Activated naive CD8-positive, alpha-beta T cell treated with anti-CD3 and anti-CD28 coated beads for 36 hours (primary cell): ENCODE measurements around the gene NDST4. TPM values are rescaled to one million over a fixed set of nuclear protein-coding genes. Genes with fewer than 3 reads are reported as not detected.

Experiments used
- DNase-seq: peaks from one replicate; pipeline ENCODE4 v3.0.0; 2021
- H3K27ac Mint-ChIP-seq: one replicate; pipeline ENCODE4 v1.8.0; 2022; ENCODE audit warnings: mild to moderate bottlenecking, moderate library complexity, mixed read lengths
- H3K27me3 Mint-ChIP-seq: one replicate; pipeline ENCODE4 v1.8.0; 2022; ENCODE audit warnings: mild to moderate bottlenecking, mixed read lengths
- H3K36me3 Mint-ChIP-seq: one replicate; pipeline ENCODE4 v1.8.0; 2021; ENCODE audit warnings: mild to moderate bottlenecking, mixed read lengths
- H3K4me1 Mint-ChIP-seq: one replicate; pipeline ENCODE4 v1.8.0; 2021; ENCODE audit warnings: mixed read lengths
- H3K4me3 Mint-ChIP-seq: one replicate; pipeline ENCODE4 v1.8.0; 2022; ENCODE audit warnings: mild to moderate bottlenecking, moderate library complexity, mixed read lengths
- H3K9me3 Mint-ChIP-seq: one replicate; pipeline ENCODE4 v1.8.0; 2022; ENCODE audit warnings: mixed read lengths
- total RNA-seq, 2 experiments: library from RNA; stranded (reverse); gene quantifications; one replicate each; pipeline ENCODE4 v1.2.3, GENCODE V29; 2021

NDST4 gene
- total RNA-seq, 2 experiments from 2014 or later, result not detected

GRCh38 chr4:115107411-115107810 is 6.0 kb downstream of the NDST4 start:
- Mint-ChIP-seq H3K36me3 (no peaks in the 10 kb centered on the region), H3K4me3 (no peak overlapping the region), H3K27ac (no peak overlapping the region), H3K4me1 (no peaks in the 10 kb centered on the region), H3K9me3 (no peaks in the 10 kb centered on the region), H3K27me3 (no peaks in the 10 kb centered on the region)
- no peak for DNase-seq

- H3K4me3 Mint-ChIP-seq, result no peak overlapping the region
- no peak overlapping the region for H3K27ac Mint-ChIP-seq
- H3K27me3 Mint-ChIP-seq, result no peaks in the 10 kb centered on the region
- H3K9me3 Mint-ChIP-seq, result no peaks in the 10 kb centered on the region
- no peaks in the 10 kb centered on the region for H3K4me1 Mint-ChIP-seq
- no peaks in the 10 kb centered on the region for H3K36me3 Mint-ChIP-seq
- DNase-seq, result no peak
Observed at GRCh38 chr4:115101675-115102074, 11.7 kb downstream of the NDST4 start.

GRCh38 chr4:115090483-115091075 is 22.8 kb downstream of the NDST4 start:
- no peaks in the 10 kb centered on the region for H3K36me3 Mint-ChIP-seq
- H3K27me3 Mint-ChIP-seq, result peaks cover 5% of the 10 kb centered on the region
- H3K4me3 Mint-ChIP-seq, result no peak overlapping the region
- H3K27ac Mint-ChIP-seq, result no peak overlapping the region
- no peaks in the 10 kb centered on the region for H3K9me3 Mint-ChIP-seq
- DNase-seq, result no peak
- H3K4me1 Mint-ChIP-seq, result no peaks in the 10 kb centered on the region

- Mint-ChIP-seq H3K4me3 (no peak overlapping the region), H3K36me3 (no peaks in the 10 kb centered on the region), H3K27ac (no peak overlapping the region), H3K4me1 (no peaks in the 10 kb centered on the region), H3K27me3 (no peaks in the 10 kb centered on the region), H3K9me3 (peaks cover 4% of the 10 kb centered on the region)
- DNase-seq, result no peak
Observed at GRCh38 chr4:115082633-115083032, 30.8 kb downstream of the NDST4 start.

- H3K27ac Mint-ChIP-seq, result no peak overlapping the region
- H3K9me3 Mint-ChIP-seq, result no peaks in the 10 kb centered on the region
- H3K4me3 Mint-ChIP-seq, result no peak overlapping the region
- no peaks in the 10 kb centered on the region for H3K4me1 Mint-ChIP-seq
- DNase-seq, result no peak
- no peaks in the 10 kb centered on the region for H3K36me3 Mint-ChIP-seq
- H3K27me3 Mint-ChIP-seq, result no peaks in the 10 kb centered on the region
Observed at GRCh38 chr4:115076691-115077090, 36.7 kb downstream of the NDST4 start.

- Mint-ChIP-seq H3K36me3 (no peaks in the 10 kb centered on the region), H3K27ac (no peak overlapping the region), H3K4me1 (no peaks in the 10 kb centered on the region), H3K4me3 (no peak overlapping the region), H3K27me3 (peaks cover 2% of the 10 kb centered on the region), H3K9me3 (no peaks in the 10 kb centered on the region)
- DNase-seq, result no peak
Observed at GRCh38 chr4:115058533-115058932, 54.9 kb downstream of the NDST4 start.

- Mint-ChIP-seq H3K4me3 (no peak overlapping the region), H3K9me3 (no peaks in the 10 kb centered on the region), H3K36me3 (no peaks in the 10 kb centered on the region), H3K4me1 (no peaks in the 10 kb centered on the region), H3K27ac (no peak overlapping the region), H3K27me3 (no peaks in the 10 kb centered on the region)
- no peak for DNase-seq
Observed at GRCh38 chr4:115054836-115055235, 58.6 kb downstream of the NDST4 start.

GRCh38 chr4:115053313-115053712 is 60.1 kb downstream of the NDST4 start:
- Mint-ChIP-seq H3K9me3 (no peaks in the 10 kb centered on the region), H3K27me3 (no peaks in the 10 kb centered on the region), H3K36me3 (no peaks in the 10 kb centered on the region), H3K4me3 (no peak overlapping the region), H3K4me1 (no peaks in the 10 kb centered on the region), H3K27ac (no peak overlapping the region)
- no peak for DNase-seq

GRCh38 chr4:115042496-115042895 is 70.9 kb downstream of the NDST4 start:
- H3K9me3 Mint-ChIP-seq, result no peaks in the 10 kb centered on the region
- no peak for DNase-seq
- H3K27me3 Mint-ChIP-seq, result no peaks in the 10 kb centered on the region
- H3K27ac Mint-ChIP-seq, result no peak overlapping the region
- H3K36me3 Mint-ChIP-seq, result no peaks in the 10 kb centered on the region
- H3K4me3 Mint-ChIP-seq, result no peak overlapping the region
- no peaks in the 10 kb centered on the region for H3K4me1 Mint-ChIP-seq

- Mint-ChIP-seq H3K9me3 (no peaks in the 10 kb centered on the region), H3K36me3 (no peaks in the 10 kb centered on the region), H3K27ac (no peak overlapping the region), H3K4me3 (no peak overlapping the region), H3K4me1 (no peaks in the 10 kb centered on the region), H3K27me3 (no peaks in the 10 kb centered on the region)
- DNase-seq, result no peak
Observed at GRCh38 chr4:115030281-115030680, 83.1 kb downstream of the NDST4 start.

- Mint-ChIP-seq H3K27ac (no peak overlapping the region), H3K9me3 (no peaks in the 10 kb centered on the region), H3K4me1 (no peaks in the 10 kb centered on the region), H3K36me3 (no peaks in the 10 kb centered on the region), H3K27me3 (no peaks in the 10 kb centered on the region), H3K4me3 (no peak overlapping the region)
- DNase-seq, result no peak
Observed at GRCh38 chr4:115028682-115029410, 84.6 kb downstream of the NDST4 start.

- no peaks in the 10 kb centered on the region for H3K36me3 Mint-ChIP-seq
Observed at GRCh38 chr4:114999880-115000279, 113.5 kb downstream of the NDST4 start.

GRCh38 chr4:114998316-114998715 is 115.1 kb downstream of the NDST4 start:
- Mint-ChIP-seq H3K27me3 (no peaks in the 10 kb centered on the region), H3K36me3 (no peaks in the 10 kb centered on the region), H3K9me3 (no peaks in the 10 kb centered on the region), H3K4me3 (no peak overlapping the region), H3K27ac (no peak overlapping the region), H3K4me1 (no peaks in the 10 kb centered on the region)
- no peak for DNase-seq

More at GRCh38 chr4:114999880-115000279, 113.5 kb downstream of the NDST4 start:
- H3K4me1 Mint-ChIP-seq, result no peaks in the 10 kb centered on the region
- no peak overlapping the region for H3K4me3 Mint-ChIP-seq
- H3K9me3 Mint-ChIP-seq, result no peaks in the 10 kb centered on the region
- H3K27ac Mint-ChIP-seq, result no peak overlapping the region
- H3K27me3 Mint-ChIP-seq, result no peaks in the 10 kb centered on the region
- DNase-seq, result no peak

GRCh38 chr4:114997576-114998247 is 115.7 kb downstream of the NDST4 start:
- no peak overlapping the region for H3K4me3 Mint-ChIP-seq
- H3K4me1 Mint-ChIP-seq, result no peaks in the 10 kb centered on the region
- no peaks in the 10 kb centered on the region for H3K36me3 Mint-ChIP-seq
- no peaks in the 10 kb centered on the region for H3K9me3 Mint-ChIP-seq
- H3K27me3 Mint-ChIP-seq, result no peaks in the 10 kb centered on the region
- no peak overlapping the region for H3K27ac Mint-ChIP-seq
- no peak for DNase-seq

GRCh38 chr4:114986133-114986532 is 127.3 kb downstream of the NDST4 start:
- no peak for DNase-seq
- Mint-ChIP-seq H3K27me3 (no peaks in the 10 kb centered on the region), H3K36me3 (no peaks in the 10 kb centered on the region), H3K9me3 (peaks cover 1% of the 10 kb centered on the region), H3K27ac (no peak overlapping the region), H3K4me3 (no peak overlapping the region), H3K4me1 (no peaks in the 10 kb centered on the region)
